ENCODE results near the gene NVL. TPM values are rescaled to one million over a fixed set of nuclear protein-coding genes. Genes with fewer than 3 reads are reported as not detected.
A peak's percentile ranks its signal among the peaks of the same experiment; 100 is the strongest.
"Not testable (repeated sequence)": the region's sequence is repeated elsewhere in the genome, so short reads cannot be mapped to it uniquely, and the experiment has no call there.

Gene NVL
- 19.4 and 25.8 TPM in 2 replicates for total RNA-seq (2014; rRNA removed; shearing (Covaris generic); ENCODE audit: low replicate concordance)

- peak within 1 kb of the TSS; percentile 95 for H3K4me3 ChIP-seq
- peak; percentile 91 for DNase-seq
- H3K9me3 ChIP-seq = no peaks in the 10 kb centered on the region
- H3K36me3 ChIP-seq = peaks cover 15% of the 10 kb centered on the region; the same call in 1 of the 2 replicates
- no peaks in the 10 kb centered on the region for H3K27me3 ChIP-seq
These were observed at the start of gene NVL for GRCh38 chr1:224329842-224330753. TSS of gene NVL (minus strand) at chr1:224330172. CDS start at chr1:224330127, 45 bp downstream.

- Histone ChIP-seq H3K4me3 (no peak overlapping the region), H3K36me3 (peaks cover 43% of the 10 kb centered on the region), H3K27me3 (no peaks in the 10 kb centered on the region), H3K9me3 (no peaks in the 10 kb centered on the region)
- DNase-seq = no peak
These were observed 49.1 kb upstream of the NVL start for GRCh38 chr1:224378855-224379631.

- H3K9me3 ChIP-seq = no peaks in the 10 kb centered on the region
- DNase-seq = peak; percentile 8
- H3K27me3 ChIP-seq = no peaks in the 10 kb centered on the region
- no peak overlapping the region for H3K4me3 ChIP-seq
- peaks cover 51% of the 10 kb centered on the region for H3K36me3 ChIP-seq
These were observed 47.7 kb upstream of the NVL start for GRCh38 chr1:224377676-224378006.

GRCh38 chr1:224375059-224375458 is 45.1 kb upstream of the NVL start:
- no peaks in the 10 kb centered on the region for H3K9me3 ChIP-seq
- H3K4me3 ChIP-seq = no peak overlapping the region
- H3K36me3 ChIP-seq = peaks cover 71% of the 10 kb centered on the region
- DNase-seq = no peak
- H3K27me3 ChIP-seq = no peaks in the 10 kb centered on the region

- Histone ChIP-seq H3K4me3 (no peak overlapping the region), H3K36me3 (peaks cover 81% of the 10 kb centered on the region), H3K9me3 (no peaks in the 10 kb centered on the region), H3K27me3 (no peaks in the 10 kb centered on the region)
- DNase-seq = no peak
These were observed 43.1 kb upstream of the NVL start for GRCh38 chr1:224373008-224373590.

GRCh38 chr1:224368409-224368808 is 38.4 kb upstream of the NVL start:
- no peaks in the 10 kb centered on the region for H3K9me3 ChIP-seq
- peaks cover 81% of the 10 kb centered on the region for H3K36me3 ChIP-seq
- DNase-seq = no peak

GRCh38 chr1:224359207-224359606 is 29.2 kb upstream of the NVL start:
- no peak for DNase-seq
- Histone ChIP-seq H3K36me3 (peaks cover 37% of the 10 kb centered on the region), H3K4me3 (no peak overlapping the region), H3K27me3 (no peaks in the 10 kb centered on the region), H3K9me3 (no peaks in the 10 kb centered on the region)

More at GRCh38 chr1:224368409-224368808, 38.4 kb upstream of the NVL start:
- Histone ChIP-seq H3K4me3 (no peak overlapping the region), H3K27me3 (no peaks in the 10 kb centered on the region)

GRCh38 chr1:224358237-224358636 is 28.3 kb upstream of the NVL start:
- DNase-seq = no peak
- Histone ChIP-seq H3K9me3 (no peaks in the 10 kb centered on the region), H3K27me3 (no peaks in the 10 kb centered on the region), H3K4me3 (peak overlapping the region; percentile 78), H3K36me3 (peaks cover 29% of the 10 kb centered on the region)

GRCh38 chr1:224357626-224358124 is 27.7 kb upstream of the NVL start:
- peaks cover 25% of the 10 kb centered on the region for H3K36me3 ChIP-seq
- peak overlapping the region; percentile 78 for H3K4me3 ChIP-seq
- no peaks in the 10 kb centered on the region for H3K9me3 ChIP-seq
- DNase-seq = no peak
- H3K27me3 ChIP-seq = no peaks in the 10 kb centered on the region

GRCh38 chr1:224356685-224357625 is 27.0 kb upstream of the NVL start, which contains the start of gene CNIH4:
TSS of gene CNIH4 (plus strand) at chr1:224356879. CDS start at chr1:224356925, 46 bp downstream.
- peaks cover 23% of the 10 kb centered on the region for H3K36me3 ChIP-seq
- DNase-seq = peak; percentile 96
- no peaks in the 10 kb centered on the region for H3K27me3 ChIP-seq
- no peaks in the 10 kb centered on the region for H3K9me3 ChIP-seq
- peak within 1 kb of the TSS; percentile 78 for H3K4me3 ChIP-seq

GRCh38 chr1:224353975-224354925 is 24.3 kb upstream of the NVL start:
- H3K27me3 ChIP-seq = no peaks in the 10 kb centered on the region
- H3K36me3 ChIP-seq = peaks cover 11% of the 10 kb centered on the region
- no peak overlapping the region for H3K4me3 ChIP-seq
- no peaks in the 10 kb centered on the region for H3K9me3 ChIP-seq
- no peak for DNase-seq

GRCh38 chr1:224352436-224353085 is 22.6 kb upstream of the NVL start:
- DNase-seq, H3K36me3 ChIP-seq, H3K27me3 ChIP-seq, H3K4me3 ChIP-seq, H3K9me3 ChIP-seq: not testable (repeated sequence)

- not testable (repeated sequence) for H3K9me3 ChIP-seq, H3K4me3 ChIP-seq, H3K36me3 ChIP-seq, H3K27me3 ChIP-seq, DNase-seq
These were observed 19.7 kb upstream of the NVL start for GRCh38 chr1:224349716-224350115.

- H3K36me3 ChIP-seq = no peaks in the 10 kb centered on the region
- peaks cover 16% of the 10 kb centered on the region for H3K9me3 ChIP-seq
- no peak for DNase-seq
- H3K4me3 ChIP-seq = no peak overlapping the region
- no peaks in the 10 kb centered on the region for H3K27me3 ChIP-seq
These were observed 18.2 kb upstream of the NVL start for GRCh38 chr1:224348137-224348536.

Measured in MG63 (cell line).